Heart right ventricle (tissue), 16 donors: Measurements from ENCODE around the gene SLC22A3. TPM values are rescaled to one million over a fixed set of nuclear protein-coding genes. Genes with fewer than 3 reads are reported as not detected.

Experiments
- ATAC-seq, 8 donors: fragments of 200-7000 bp; cut with Tn5 transposase; one replicate each; pipeline ENCODE4 v1.9.1; 2020; ENCODE audit warnings: mild to moderate bottlenecking in 8 of 8, moderate library complexity in 8 of 8, moderate number of reproducible peaks in 1 of 8
- DNase-seq, 2 donors: peaks; one replicate each; pipeline ENCODE4 v3.0.0-alpha.2; 2020
- H3K27ac ChIP-seq, 10 donors: fragments of 200-600 bp; sonication (generic) in 2 of 10; one replicate each; pipeline versions ENCODE4 v1.5.0 to v1.8.0; 2020 to 2022; ENCODE audit warnings: mild to moderate bottlenecking in 3 of 10
- H3K27me3 ChIP-seq, 7 donors: fragments of 200-600 bp; one replicate each; pipeline ENCODE4 v1.8.0; 2021 to 2022; ENCODE audit warnings: mild to moderate bottlenecking in 2 of 7
- H3K36me3 ChIP-seq, 9 donors: fragments of 200-600 bp; sonication (generic) in 1 of 9; one replicate each; pipeline versions ENCODE4 v1.5.0 to v1.8.0; 2020 to 2022; ENCODE audit warnings: mild to moderate bottlenecking in 2 of 9
- H3K4me1 ChIP-seq, 9 donors: fragments of 200-600 bp; sonication (generic) in 1 of 9; one replicate each; pipeline versions ENCODE4 v1.5.0 to v1.8.0; 2020 to 2022; ENCODE audit warnings: mild to moderate bottlenecking in 4 of 9
- H3K4me3 ChIP-seq, 10 donors: fragments of 200-600 bp; sonication (generic) in 2 of 10; one replicate each; pipeline versions ENCODE4 v1.5.0 to v1.8.0; 2020 to 2022; ENCODE audit warnings: mild to moderate bottlenecking in 7 of 10, moderate library complexity in 2 of 10
- H3K9me3 ChIP-seq, 11 donors: fragments of 200-600 bp in 10 of 11; sonication (generic) in 2 of 11; one replicate each; pipeline versions ENCODE4 v1.5.0 to v1.8.0; 2013 to 2022; ENCODE audit warnings: mild to moderate bottlenecking in 2 of 11, control low read depth in 1 of 11, moderate library complexity in 1 of 11
- CTCF ChIP-seq, 9 donors: fragments of 200-600 bp; sonication (generic) in 2 of 9; IDR thresholded peaks; one replicate each; pipeline versions ENCODE4 v1.5.0 to v1.8.0; 2021 to 2022; ENCODE audit warnings: antibody characterized with exemption in 9 of 9, mild to moderate bottlenecking in 5 of 9, moderate library complexity in 1 of 9
- WGBS, 2 donors: extraction: QIAGEN DNeasy Blood & Tissue Kit; methylation state at CpG; one replicate each; pipeline ENCODE4 v1.1.7; 2013; ENCODE audit warnings: inconsistent platforms in 1 of 2; 5-methylcytosine and 5-hydroxymethylcytosine counted together
- intact Hi-C, 10 donors: fragments of 100-400 bp; cut with DNase I; formaldehyde crosslinking; loops; one replicate each; pipeline versions ENCODE4 v1.11.1 to v1.14.2; 2022
- polyA plus RNA-seq, 2 donors: library from polyadenylated mRNA; stranded (reverse); fragments of 200-250 nt; gene quantifications; one replicate each; pipeline ENCODE4 v1.2.3, GENCODE V29; 2013
- total RNA-seq, 10 donors: library from RNA; stranded (reverse); fragmentation: NEBNext Ultra II Directional in 3 of 10; extraction: Animal tissue kit (Norgen Biotek cat#: 25700) in 3 of 10; gene quantifications; one replicate each; pipeline versions ENCODE4 v1.2.1 to v1.2.4, GENCODE V29; 2021 to 2023
- donor health status: Arrhythmogenic right ventricular cardiomyopathy.
- donor health status: ischemic (EF 13 %, LVEDD 7.1; RV severe dilation, severe dysfunction).
- donor health status: healthy with polysubstance abuse.
- donor health status: DM: no; HTN: yes; CAD: no.
- donor health status: DM: no; HTN: no; CAD: no.
- donor health status: ischemic (EF 25% LVEDD 6.9; RV normal size, moderate dysfunction).
- donor health status: ischemic (EF 25% LVEDD 5.7; RV mildly dilated, moderate dysfunction).
- donor health status: healthy.
- donor health status: DM: yes; HTN: yes; CAD: no.
- donor health status: Ischemic cardiomyopathy.
- donor health status: ischemic (EF 35%, LVEDD 5.7; RV mildly dilated, moderate dysfunction).
- donor health status: nonischemic (EF 11% LVEDD 7.7; RV severe dilation, severe dysfunction).
- donor health status: DM: yes; HTN: yes; CAD: no.
- donor health status: PGD.
- donor health status: ischemic (EF 29% LVEDD 5.4; RV normal size, mild dysfunction).
- donor health status: nonischemic (EF 23%, LVEDD 6.1; RV moderate dilation, normal function).

SLC22A3 gene
- total and polyA plus RNA-seq, 12 donors: 0.26 to 2.0 (median 0.71) TPM

DNA sequence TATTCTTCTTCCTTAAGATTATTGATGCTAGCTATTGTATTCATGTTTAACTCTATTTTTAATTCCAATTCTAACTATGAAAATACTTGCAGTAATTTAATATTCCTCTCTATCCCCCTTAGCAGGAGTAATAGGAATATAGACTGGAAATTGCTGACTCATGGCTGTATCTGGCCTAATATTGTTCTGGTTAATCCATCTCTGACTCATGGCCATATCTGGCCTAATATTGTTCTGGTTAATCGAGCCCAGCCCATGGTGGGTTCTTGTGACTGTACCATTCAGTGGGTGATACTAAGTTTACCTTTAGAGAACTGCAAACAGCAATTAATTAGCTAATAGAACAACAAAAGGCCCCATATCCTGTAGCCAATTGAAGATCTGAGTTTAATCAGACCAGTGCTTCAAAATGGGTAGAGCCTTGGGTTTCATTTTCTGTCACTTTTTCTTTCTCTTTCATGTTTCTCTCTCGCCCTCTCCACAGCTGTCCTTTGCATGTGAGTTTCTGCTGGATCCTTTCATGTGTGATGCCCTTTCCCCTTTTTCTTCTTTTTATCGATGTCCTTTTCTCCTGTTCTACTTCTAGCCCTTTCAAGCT is 50.6 kb downstream of the SLC22A3 start:
- Histone ChIP-seq H3K27ac (no peak overlapping the region), H3K27me3 (no peaks in the 10 kb centered on the region), H3K4me3 (no peak overlapping the region), H3K36me3 (no peaks in the 10 kb centered on the region), H3K9me3 (peaks cover 0 to 3% (median 0%) of the 10 kb centered on the region in 11 donors), H3K4me1 (peaks cover 0 to 11% (median 0%) of the 10 kb centered on the region in 9 donors)
- ATAC-seq (no peak), DNase-seq (no peak)
- TF ChIP-seq CTCF (IDR thresholded peaks at IDR 0.05): no peak
- intact Hi-C loops: no loop called here
- WGBS, 2 donors: 77 to 83% methylated on average over 3 of the region's 3 CpGs

- H3K4me3 ChIP-seq: no peak overlapping the region
- no peak overlapping the region for H3K27ac ChIP-seq
- ATAC-seq: peak in 2 of 8 donors; percentile 33 to 61
- no peaks in the 10 kb centered on the region for H3K27me3 ChIP-seq
- no peak for DNase-seq
- H3K9me3 ChIP-seq: peaks cover 0 to 3% (median 0%) of the 10 kb centered on the region in 11 donors
- no peaks in the 10 kb centered on the region for H3K36me3 ChIP-seq
- intact Hi-C loops: loop anchor here in 1 of 10 donors (5.0 kb wide), 1 partner anchor 223 kb away; no protein-coding TSS in a partner anchor
- 40 to 53% methylated on average over 2 of the region's 2 CpGs for WGBS, 2 donors
- peaks cover 0 to 11% (median 0%) of the 10 kb centered on the region in 9 donors for H3K4me1 ChIP-seq
- TF ChIP-seq CTCF (IDR thresholded peaks at IDR 0.05): no peak
Observed at GRCh38 chr6:160400446-160400845, 52.3 kb downstream of the SLC22A3 start.

DNA sequence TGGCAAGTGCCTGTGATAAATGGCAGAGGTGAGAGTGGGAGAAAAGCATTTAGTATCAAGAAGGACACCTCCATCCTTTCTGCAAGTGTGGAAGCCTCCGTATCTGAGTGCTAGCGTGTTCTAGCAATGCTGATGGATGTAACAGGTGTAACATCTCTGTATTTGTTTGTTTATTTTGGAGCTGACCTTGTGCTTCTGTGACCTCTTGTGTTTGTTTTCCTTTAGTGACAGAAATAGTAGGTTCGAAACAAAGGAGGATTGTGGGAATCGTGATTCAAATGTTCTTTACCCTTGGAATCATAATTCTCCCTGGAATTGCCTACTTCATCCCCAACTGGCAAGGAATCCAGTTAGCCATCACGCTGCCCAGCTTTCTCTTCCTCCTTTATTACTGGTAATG is 60.4 kb downstream of the SLC22A3 start:
- no peak for DNase-seq
- Histone ChIP-seq H3K27ac (no peak overlapping the region), H3K36me3 (no peaks in the 10 kb centered on the region), H3K4me1 (no peaks in the 10 kb centered on the region), H3K27me3 (no peaks in the 10 kb centered on the region), H3K4me3 (no peak overlapping the region), H3K9me3 (no peaks in the 10 kb centered on the region)
- no peak for TF ChIP-seq CTCF (IDR thresholded peaks at IDR 0.05)
- 60 to 61% methylated on average over 5 of the region's 5 CpGs for WGBS, 2 donors
- intact Hi-C loops: no loop called here
- peak in 2 of 8 donors; percentile 39 to 41 for ATAC-seq

DNA sequence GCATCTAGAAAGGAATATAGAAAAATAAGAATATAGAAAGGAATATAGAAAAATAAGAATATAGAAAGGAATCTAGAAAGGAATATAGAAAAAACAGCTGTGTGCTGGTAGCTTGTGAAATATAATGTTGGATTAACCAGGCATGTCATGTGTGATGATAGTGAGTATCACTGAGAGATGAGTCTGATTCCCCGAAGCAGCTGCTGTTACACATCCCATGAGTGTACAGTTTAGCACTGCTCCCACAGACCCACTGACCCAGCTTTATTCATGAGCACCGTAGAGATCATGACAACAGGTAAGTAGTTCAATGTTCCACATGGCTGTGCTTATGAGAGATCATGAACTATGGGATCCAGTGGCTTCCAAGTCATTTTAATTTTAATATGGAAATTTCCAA is 64.8 kb downstream of the SLC22A3 start:
- 82 to 85% methylated on average over 2 of the region's 2 CpGs for WGBS, 2 donors
- no peaks in the 10 kb centered on the region for H3K27me3 ChIP-seq
- no peak overlapping the region for H3K27ac ChIP-seq
- intact Hi-C loops: no loop called here
- DNase-seq (no peak), ATAC-seq (no peak)
- TF ChIP-seq CTCF (IDR thresholded peaks at IDR 0.05): no peak
- H3K36me3 ChIP-seq: no peaks in the 10 kb centered on the region
- H3K4me1 ChIP-seq: no peaks in the 10 kb centered on the region
- no peak overlapping the region for H3K4me3 ChIP-seq
- H3K9me3 ChIP-seq: no peaks in the 10 kb centered on the region
